ENCODE measurements around the gene TTLL9. TPM values are rescaled to one million over a fixed set of nuclear protein-coding genes. Genes with fewer than 3 reads are reported as not detected.

The TTLL9 gene
- total RNA-seq, 6 experiments from 2014 or later: not detected

DNA sequence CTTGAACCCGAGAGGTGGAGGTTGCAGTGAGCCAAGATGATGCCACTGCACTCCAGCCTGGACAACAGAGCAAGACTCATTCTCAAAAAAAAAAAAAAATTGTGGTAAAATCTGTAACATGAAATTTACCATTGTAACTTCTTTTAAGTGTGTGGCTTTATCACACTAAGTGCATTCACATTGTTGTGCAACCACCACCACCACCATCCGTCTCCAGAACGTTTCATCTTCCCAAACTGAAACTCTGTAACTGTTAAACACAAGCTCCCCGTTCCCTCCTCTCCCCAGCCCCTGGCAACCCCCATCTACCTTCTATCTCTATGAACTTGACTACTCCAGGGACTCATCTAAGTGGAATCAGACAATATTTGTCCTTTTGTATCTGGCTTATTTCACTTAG is 51.7 kb downstream of the TTLL9 start:
- Mint-ChIP-seq H3K4me3 (no peak overlapping the region), H3K9me3 (no peaks in the 10 kb centered on the region), H3K27ac (no peak overlapping the region), H3K27me3 (ENCODE audit: insufficient read depth) (peaks cover 50% of the 10 kb centered on the region), H3K4me1 (ENCODE audit: low read depth) (no peaks in the 10 kb centered on the region), H3K36me3 (ENCODE audit: low read depth) (no peaks in the 10 kb centered on the region)
- TF ChIP-seq, protein P1, sequence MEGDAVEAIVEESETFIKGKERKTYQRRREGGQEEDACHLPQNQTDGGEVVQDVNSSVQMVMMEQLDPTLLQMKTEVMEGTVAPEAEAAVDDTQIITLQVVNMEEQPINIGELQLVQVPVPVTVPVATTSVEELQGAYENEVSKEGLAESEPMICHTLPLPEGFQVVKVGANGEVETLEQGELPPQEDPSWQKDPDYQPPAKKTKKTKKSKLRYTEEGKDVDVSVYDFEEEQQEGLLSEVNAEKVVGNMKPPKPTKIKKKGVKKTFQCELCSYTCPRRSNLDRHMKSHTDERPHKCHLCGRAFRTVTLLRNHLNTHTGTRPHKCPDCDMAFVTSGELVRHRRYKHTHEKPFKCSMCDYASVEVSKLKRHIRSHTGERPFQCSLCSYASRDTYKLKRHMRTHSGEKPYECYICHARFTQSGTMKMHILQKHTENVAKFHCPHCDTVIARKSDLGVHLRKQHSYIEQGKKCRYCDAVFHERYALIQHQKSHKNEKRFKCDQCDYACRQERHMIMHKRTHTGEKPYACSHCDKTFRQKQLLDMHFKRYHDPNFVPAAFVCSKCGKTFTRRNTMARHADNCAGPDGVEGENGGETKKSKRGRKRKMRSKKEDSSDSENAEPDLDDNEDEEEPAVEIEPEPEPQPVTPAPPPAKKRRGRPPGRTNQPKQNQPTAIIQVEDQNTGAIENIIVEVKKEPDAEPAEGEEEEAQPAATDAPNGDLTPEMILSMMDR (IDR thresholded peaks at IDR 0.05): no peak
- DNase-seq: no peak

DNA sequence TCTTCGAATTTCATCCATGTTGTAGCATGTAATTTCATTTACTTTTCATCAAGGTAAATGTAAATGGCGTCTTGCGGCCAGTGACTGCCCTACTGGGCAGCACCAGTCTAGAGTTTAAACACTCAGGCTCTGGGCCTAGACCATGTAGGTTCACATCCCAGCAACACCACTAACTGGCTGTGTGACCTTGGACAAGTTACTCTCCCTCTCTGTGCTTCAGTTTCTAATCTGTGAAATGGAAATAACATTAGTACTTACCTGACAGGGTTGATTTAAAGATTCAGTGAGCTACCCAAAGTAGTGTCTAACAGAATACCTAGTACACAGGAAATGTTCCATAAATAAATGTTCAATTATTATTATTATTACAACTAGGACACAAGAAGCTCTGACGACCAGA is 52.2 kb downstream of the TTLL9 start:
- Mint-ChIP-seq H3K27me3 (ENCODE audit: insufficient read depth) (peaks cover 54% of the 10 kb centered on the region), H3K4me3 (no peak overlapping the region), H3K36me3 (ENCODE audit: low read depth) (no peaks in the 10 kb centered on the region), H3K27ac (no peak overlapping the region), H3K4me1 (ENCODE audit: low read depth) (no peaks in the 10 kb centered on the region), H3K9me3 (no peaks in the 10 kb centered on the region)
- no peak for DNase-seq
- TF ChIP-seq, protein P1 (IDR thresholded peaks at IDR 0.05): no peak

- TF ChIP-seq, protein P1 (IDR thresholded peaks at IDR 0.05): no peak
- Mint-ChIP-seq H3K4me3 (no peak overlapping the region), H3K9me3 (no peaks in the 10 kb centered on the region), H3K27me3 (ENCODE audit: insufficient read depth) (peaks cover 52% of the 10 kb centered on the region), H3K36me3 (ENCODE audit: low read depth) (no peaks in the 10 kb centered on the region), H3K27ac (no peak overlapping the region), H3K4me1 (ENCODE audit: low read depth) (no peaks in the 10 kb centered on the region)
- DNase-seq: no peak
Observed at GRCh38 chr20:31923388-31924331, 53.2 kb downstream of the TTLL9 start.

DNA sequence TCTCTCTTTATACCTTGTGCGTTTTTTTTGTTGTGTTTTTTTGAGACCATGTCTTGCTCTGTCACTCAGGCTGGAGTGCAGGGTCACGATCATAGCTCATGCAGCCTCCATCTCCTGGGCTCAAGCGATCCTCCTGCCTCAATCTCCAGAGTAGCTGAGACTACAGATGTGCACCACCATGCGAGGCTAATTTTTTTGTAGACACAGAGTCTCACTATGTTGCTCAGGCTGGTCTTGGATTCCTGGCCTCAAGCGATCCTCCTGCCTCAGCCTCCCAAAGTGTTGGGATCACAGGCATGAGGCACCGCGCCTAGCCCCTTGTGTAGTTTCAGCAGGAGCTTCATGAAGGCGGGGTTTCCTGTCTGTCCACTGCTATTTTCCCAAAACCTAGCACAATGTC is 54.1 kb downstream of the TTLL9 start:
- TF ChIP-seq, protein P1 (IDR thresholded peaks at IDR 0.05): no peak
- Mint-ChIP-seq H3K4me1 (ENCODE audit: low read depth) (no peaks in the 10 kb centered on the region), H3K9me3 (no peaks in the 10 kb centered on the region)

DNA sequence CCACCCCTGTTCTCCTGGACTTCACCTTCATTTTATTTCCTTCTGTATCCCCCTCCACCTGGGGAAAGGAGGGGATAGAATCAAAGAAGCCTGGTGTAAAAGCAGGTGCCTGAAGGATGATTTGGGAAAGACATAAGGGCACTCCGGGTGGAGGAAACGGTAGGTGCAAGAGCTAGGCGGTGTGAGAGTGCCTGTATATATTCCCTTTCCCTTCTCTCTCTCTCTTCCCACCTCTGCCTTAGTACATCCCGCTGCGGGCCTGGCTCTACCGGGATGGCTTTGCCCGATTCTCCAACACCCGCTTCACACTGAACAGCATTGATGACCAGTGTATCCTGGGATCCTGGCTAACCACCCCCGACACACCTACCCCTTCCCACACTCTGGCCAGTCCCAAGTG is 55.2 kb downstream of the TTLL9 start:
- H3K36me3 Mint-ChIP-seq (ENCODE audit: low read depth): no peaks in the 10 kb centered on the region
- DNase-seq: no peak
- H3K9me3 Mint-ChIP-seq: no peaks in the 10 kb centered on the region
- no peak overlapping the region for H3K27ac Mint-ChIP-seq
- peaks cover 53% of the 10 kb centered on the region for H3K27me3 Mint-ChIP-seq (ENCODE audit: insufficient read depth)
- H3K4me3 Mint-ChIP-seq: no peak overlapping the region
- TF ChIP-seq, protein P1 (IDR thresholded peaks at IDR 0.05): no peak
- no peaks in the 10 kb centered on the region for H3K4me1 Mint-ChIP-seq (ENCODE audit: low read depth)

More for the DNA sequence above, 54.1 kb downstream of the TTLL9 start:
- Mint-ChIP-seq H3K27ac (no peak overlapping the region), H3K4me3 (no peak overlapping the region), H3K27me3 (ENCODE audit: insufficient read depth) (peaks cover 59% of the 10 kb centered on the region), H3K36me3 (ENCODE audit: low read depth) (no peaks in the 10 kb centered on the region)
- no peak for DNase-seq
